Left lung (tissue), 10 donors: ENCODE data around the gene TNS3. TPM values are rescaled to one million over a fixed set of nuclear protein-coding genes. Genes with fewer than 3 reads are reported as not detected.

Experiments used
- ATAC-seq: fragments of 200-7000 bp; cut with Tn5 transposase; one replicate; pipeline ENCODE4 v1.9.1; 2020; ENCODE audit warnings: moderate library complexity
- DNase-seq, 4 donors: peaks; one replicate each; pipeline ENCODE4 v3.0.0-alpha.2; 2013 to 2020
- H3K27ac ChIP-seq, 2 donors: fragments of 200-600 bp; sonication (generic) in 1 of 2; one replicate each; pipeline versions ENCODE4 v1.5.0 to v1.8.0; 2020 to 2021
- H3K27me3 ChIP-seq, 2 donors: fragments of 200-600 bp; sonication (generic) in 1 of 2; one replicate each; pipeline versions ENCODE4 v1.5.0 to v1.8.0; 2020 to 2021
- H3K36me3 ChIP-seq, 2 donors: fragments of 200-600 bp; sonication (generic) in 1 of 2; one replicate each; pipeline versions ENCODE4 v1.5.0 to v1.8.0; 2020 to 2021
- H3K4me1 ChIP-seq, 2 donors: fragments of 200-600 bp; one replicate each; pipeline ENCODE4 v1.8.0; 2021
- H3K4me3 ChIP-seq, 2 donors: fragments of 200-600 bp; sonication (generic) in 1 of 2; one replicate each; pipeline versions ENCODE4 v1.5.0 to v1.8.0; 2020 to 2021; ENCODE audit warnings: mild to moderate bottlenecking in 1 of 2
- H3K9me3 ChIP-seq, 2 donors: fragments of 200-600 bp; sonication (generic) in 1 of 2; one replicate each; pipeline versions ENCODE4 v1.5.0 to v1.8.0; 2020 to 2021
- intact Hi-C, 2 donors: fragments of 100-400 bp; cut with DNase I; formaldehyde crosslinking; loops; one replicate each; pipeline versions ENCODE4 v1.11.2 to v1.14.2; 2022
- polyA plus RNA-seq, 6 donors: library from polyadenylated mRNA; unstranded; fragments of 120-200 nt; gene quantifications; one replicate each; pipeline ENCODE4 v1.2.1, GENCODE V29; 2013; ENCODE audit not compliant: insufficient read length in 6 of 6
- total RNA-seq, 2 donors: library from RNA; stranded (reverse); fragmentation: NEBNext Ultra II Directional; extraction: Animal tissue kit (Norgen Biotek cat#: 25700); gene quantifications; one replicate each; pipeline ENCODE4 v1.2.1, GENCODE V29; 2021
- TF ChIP-seq, protein P1 (sequence below), 2 donors: fragments of 200-600 bp; sonication (generic) in 1 of 2; IDR thresholded peaks; one replicate each; pipeline versions ENCODE4 v1.5.0 to v1.8.0; 2021; ENCODE audit warnings: antibody characterized with exemption in 2 of 2
- donor health status: DM: no; HTN: yes; CAD: no.
- donor health status: DM: no; HTN: no; CAD: no.

Gene TNS3
- total and polyA plus RNA-seq, 8 donors, result 86.3 to 151 (median 97.8) TPM

DNA sequence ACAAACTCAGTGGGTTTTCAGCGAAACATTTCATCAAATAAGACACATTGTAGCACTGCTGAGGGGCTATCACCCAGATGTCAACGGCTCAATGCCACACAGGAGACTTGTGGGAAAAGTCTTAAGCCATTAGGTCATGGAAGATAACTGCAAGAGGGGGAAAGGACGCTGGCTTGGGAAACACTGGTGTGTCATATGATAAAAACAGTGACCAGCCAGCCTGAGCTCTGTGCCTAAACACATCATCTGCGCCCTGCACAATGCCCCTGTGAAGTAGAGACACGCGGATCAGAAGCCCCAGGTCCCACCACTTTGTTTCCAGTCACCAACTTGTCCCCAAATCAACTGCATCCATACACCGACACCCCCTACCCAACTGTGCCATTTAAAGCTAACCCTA lies 116.7 kb downstream of the TNS3 start:
- no peak for DNase-seq
- H3K27me3 ChIP-seq, result no peaks in the 10 kb centered on the region
- no peak for ATAC-seq
- H3K27ac ChIP-seq, result no peak overlapping the region
- H3K4me3 ChIP-seq, result no peak overlapping the region
- peaks cover 8 to 16% of the 10 kb centered on the region in 2 donors for H3K4me1 ChIP-seq
- intact Hi-C loops, result no loop called here
- H3K9me3 ChIP-seq, result no peaks in the 10 kb centered on the region
- TF ChIP-seq, protein P1, sequence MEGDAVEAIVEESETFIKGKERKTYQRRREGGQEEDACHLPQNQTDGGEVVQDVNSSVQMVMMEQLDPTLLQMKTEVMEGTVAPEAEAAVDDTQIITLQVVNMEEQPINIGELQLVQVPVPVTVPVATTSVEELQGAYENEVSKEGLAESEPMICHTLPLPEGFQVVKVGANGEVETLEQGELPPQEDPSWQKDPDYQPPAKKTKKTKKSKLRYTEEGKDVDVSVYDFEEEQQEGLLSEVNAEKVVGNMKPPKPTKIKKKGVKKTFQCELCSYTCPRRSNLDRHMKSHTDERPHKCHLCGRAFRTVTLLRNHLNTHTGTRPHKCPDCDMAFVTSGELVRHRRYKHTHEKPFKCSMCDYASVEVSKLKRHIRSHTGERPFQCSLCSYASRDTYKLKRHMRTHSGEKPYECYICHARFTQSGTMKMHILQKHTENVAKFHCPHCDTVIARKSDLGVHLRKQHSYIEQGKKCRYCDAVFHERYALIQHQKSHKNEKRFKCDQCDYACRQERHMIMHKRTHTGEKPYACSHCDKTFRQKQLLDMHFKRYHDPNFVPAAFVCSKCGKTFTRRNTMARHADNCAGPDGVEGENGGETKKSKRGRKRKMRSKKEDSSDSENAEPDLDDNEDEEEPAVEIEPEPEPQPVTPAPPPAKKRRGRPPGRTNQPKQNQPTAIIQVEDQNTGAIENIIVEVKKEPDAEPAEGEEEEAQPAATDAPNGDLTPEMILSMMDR (IDR thresholded peaks at IDR 0.05), result no peak
- H3K36me3 ChIP-seq, result no peaks in the 10 kb centered on the region

DNA sequence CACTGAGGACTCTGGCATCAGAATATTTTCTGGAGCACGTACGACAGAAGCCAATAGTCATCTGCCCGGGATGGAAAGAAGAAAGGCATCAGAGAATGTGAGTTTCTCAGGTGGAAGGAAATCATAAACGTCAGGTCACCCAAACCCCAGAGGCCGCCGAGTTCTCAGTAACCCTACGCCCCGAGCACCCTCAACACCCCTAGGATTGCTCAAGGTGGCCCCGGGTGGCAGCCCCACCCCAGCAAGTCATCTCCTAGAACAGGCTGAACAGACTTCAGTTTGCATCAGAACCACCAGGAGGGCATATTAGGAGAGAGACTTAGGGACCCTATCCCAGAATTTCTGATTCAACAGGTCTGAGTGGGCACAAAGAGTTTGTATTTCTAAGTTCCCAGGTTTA lies 117.6 kb downstream of the TNS3 start:
- intact Hi-C loops, result no loop called here
- Histone ChIP-seq H3K4me3 (no peak overlapping the region), H3K36me3 (no peaks in the 10 kb centered on the region), H3K4me1 (peaks cover 8 to 16% of the 10 kb centered on the region in 2 donors), H3K27me3 (no peaks in the 10 kb centered on the region), H3K27ac (no peak overlapping the region), H3K9me3 (no peaks in the 10 kb centered on the region)
- TF ChIP-seq, protein P1 (IDR thresholded peaks at IDR 0.05), result no peak
- ATAC-seq (no peak), DNase-seq (no peak)

DNA sequence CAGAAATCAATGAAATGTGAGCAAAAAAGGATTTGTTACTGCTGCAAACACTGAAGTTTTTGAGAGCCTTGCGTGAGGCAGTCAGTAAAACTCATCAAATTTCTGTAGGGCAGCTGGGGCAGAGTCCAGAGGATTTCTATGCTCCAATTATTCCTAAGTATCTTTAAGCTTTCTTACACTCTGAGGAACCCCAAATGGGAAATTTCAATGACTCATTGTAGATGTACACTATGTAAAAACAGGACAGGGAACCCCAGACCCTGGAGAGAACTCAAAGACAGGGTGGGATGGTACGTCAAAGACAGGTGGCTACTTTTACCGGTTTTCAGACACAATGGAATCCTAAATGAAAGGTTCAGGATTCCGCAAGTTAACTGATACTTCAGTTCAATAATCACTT lies 120.2 kb downstream of the TNS3 start:
- TF ChIP-seq, protein P1 (IDR thresholded peaks at IDR 0.05), result no peak
- Histone ChIP-seq H3K36me3 (no peaks in the 10 kb centered on the region), H3K9me3 (no peaks in the 10 kb centered on the region), H3K4me3 (no peak overlapping the region), H3K27me3 (no peaks in the 10 kb centered on the region), H3K4me1 (peaks cover 8 to 26% of the 10 kb centered on the region in 2 donors), H3K27ac (no peak overlapping the region)
- DNase-seq, result no peak
- ATAC-seq, result no peak
- intact Hi-C loops, result no loop called here

DNA sequence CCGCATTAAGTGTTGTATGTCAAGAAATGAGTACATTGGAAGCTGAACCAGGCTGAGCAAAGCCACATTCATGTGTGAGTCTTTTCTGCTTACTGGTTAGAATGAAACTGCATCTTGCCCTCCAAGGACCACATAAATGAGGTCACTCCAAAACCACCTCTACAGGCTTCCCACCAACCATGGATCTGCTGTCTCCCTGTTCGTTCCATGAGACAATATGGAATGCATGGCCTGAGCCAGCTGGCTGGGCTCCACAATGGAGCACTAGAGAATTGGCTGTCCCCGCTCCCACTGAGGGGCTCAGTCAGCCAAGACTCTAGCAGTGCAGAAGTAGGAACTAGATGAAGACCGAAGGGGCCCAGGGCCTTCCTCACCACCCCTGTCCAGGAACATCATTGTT lies 120.8 kb downstream of the TNS3 start:
- Histone ChIP-seq H3K4me1 (peaks cover 8 to 26% of the 10 kb centered on the region in 2 donors), H3K27ac (no peak overlapping the region), H3K27me3 (no peaks in the 10 kb centered on the region), H3K9me3 (no peaks in the 10 kb centered on the region), H3K36me3 (no peaks in the 10 kb centered on the region), H3K4me3 (no peak overlapping the region)
- peak in 2 of 4 donors; percentile 59 to 69 for DNase-seq
- intact Hi-C loops, result no loop called here
- TF ChIP-seq, protein P1 (IDR thresholded peaks at IDR 0.05), result no peak
- peak; percentile 21 for ATAC-seq

DNA sequence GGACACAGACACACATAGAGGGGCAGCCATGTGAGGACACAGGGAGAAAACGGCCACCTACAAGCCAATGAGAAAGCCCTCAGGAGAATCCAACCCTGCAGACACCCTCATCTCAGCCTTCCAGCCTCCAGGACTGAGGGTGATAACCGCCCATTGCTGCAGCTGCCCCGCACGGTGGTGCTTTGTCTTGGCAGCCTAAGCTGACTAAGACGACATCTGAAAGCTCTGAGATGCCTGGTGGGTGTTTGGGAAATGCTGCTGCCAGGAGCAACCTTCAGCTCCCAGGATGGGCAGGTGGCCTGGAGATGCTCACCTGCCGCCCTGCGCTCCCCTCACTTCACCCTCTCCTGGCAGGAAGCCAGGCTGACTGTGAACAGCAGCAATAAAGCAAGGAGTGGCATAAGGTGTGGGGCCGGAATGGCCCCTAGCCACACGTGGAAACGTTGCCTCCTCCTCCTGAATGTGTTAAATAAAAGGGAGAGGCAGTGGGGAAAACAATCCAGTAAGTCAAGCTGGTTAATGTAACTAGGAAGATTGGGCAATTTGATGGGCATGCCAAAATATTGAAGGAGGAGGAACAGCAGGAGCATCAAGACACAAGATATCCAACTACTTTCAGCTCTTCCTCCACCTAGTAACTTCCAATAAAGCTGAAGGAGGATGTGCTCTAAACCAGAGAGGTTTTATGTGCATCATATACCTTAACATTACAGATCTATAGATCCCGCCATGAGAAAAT lies 121.5 kb downstream of the TNS3 start:
- intact Hi-C loops, result no loop called here
- no peak overlapping the region for H3K4me3 ChIP-seq
- TF ChIP-seq, protein P1 (IDR thresholded peaks at IDR 0.05), result no peak
- peaks cover 8 to 26% of the 10 kb centered on the region in 2 donors for H3K4me1 ChIP-seq
- ATAC-seq (no peak), DNase-seq (peak in 1 of 4 donors; percentile 43)
- H3K27ac ChIP-seq, result no peak overlapping the region
- H3K9me3 ChIP-seq, result no peaks in the 10 kb centered on the region
- H3K36me3 ChIP-seq, result no peaks in the 10 kb centered on the region
- H3K27me3 ChIP-seq, result no peaks in the 10 kb centered on the region
